Astrocyte (in vitro differentiated cells and primary cell): ENCODE data around the gene MCM3AP.

Source experiments
- CTCF ChIP-seq: IDR thresholded peaks from 2 replicates; pipeline ENCODE4 v1.5.1; 2011; ENCODE audit warnings: low read depth, mild to moderate bottlenecking, inconsistent platforms, low read length, moderate library complexity; ENCODE audit not compliant: insufficient read depth
- EZH2 ChIP-seq: IDR thresholded peaks from 2 replicates; pipeline ENCODE4 v1.6.1; 2012; ENCODE audit warnings: mild to moderate bottlenecking, low read length, inconsistent platforms; ENCODE audit not compliant: insufficient read depth

- TF ChIP-seq CTCF (no peak), EZH2 (no peak)
These were observed 31.0 kb downstream of the MCM3AP start for GRCh38 chr21:46254208-46254975.
